Kidney tubule cell (primary cell): ENCODE data around the gene INPP5D.

ENCODE experiments used
- DNase-seq: peaks from one replicate; pipeline ENCODE4 v3.0.0-alpha.2; 2018; ENCODE audit warnings: low spot score

Gene INPP5D

DNA sequence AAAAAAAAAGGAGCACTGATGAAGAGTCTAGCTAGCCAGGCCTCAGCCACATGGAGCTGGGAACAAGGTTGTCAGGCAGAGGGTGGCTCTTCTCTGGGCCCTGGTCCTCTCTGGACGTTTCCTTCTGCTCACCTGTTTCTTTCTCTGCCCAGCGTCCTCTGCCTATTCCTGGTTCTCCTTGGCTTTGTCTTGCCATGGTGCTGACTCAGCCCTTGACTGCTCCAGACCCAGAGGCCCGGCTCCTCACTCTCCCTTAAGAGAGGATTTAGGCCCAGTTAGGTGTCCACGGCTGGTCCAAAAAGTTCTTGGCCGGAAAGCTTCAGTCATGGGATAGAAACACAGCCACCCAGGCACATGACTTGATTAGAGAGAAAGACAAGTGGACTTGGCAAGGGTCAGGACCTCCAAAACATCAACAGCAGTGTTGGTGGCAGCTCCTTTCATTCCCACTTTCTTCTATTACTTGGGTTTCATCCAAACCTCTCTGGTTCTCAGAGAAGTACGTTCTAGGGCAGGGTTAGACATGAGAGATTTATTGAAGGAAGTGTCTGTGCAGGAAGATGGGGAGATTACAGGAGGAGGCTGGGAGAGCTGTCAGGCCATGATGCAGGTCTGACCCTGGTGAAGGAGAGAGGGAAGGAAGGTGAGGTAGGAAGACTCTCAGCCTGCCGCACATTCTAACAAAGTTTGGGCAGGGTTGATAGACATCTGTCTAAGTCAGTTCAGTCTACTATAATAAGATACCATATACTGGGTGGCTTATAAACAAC is 176.9 kb downstream of the INPP5D start:
- no peak for DNase-seq

- DNase-seq = peak; percentile 29
Observed at GRCh38 chr2:233240897-233241296, 180.8 kb downstream of the INPP5D start.

DNA sequence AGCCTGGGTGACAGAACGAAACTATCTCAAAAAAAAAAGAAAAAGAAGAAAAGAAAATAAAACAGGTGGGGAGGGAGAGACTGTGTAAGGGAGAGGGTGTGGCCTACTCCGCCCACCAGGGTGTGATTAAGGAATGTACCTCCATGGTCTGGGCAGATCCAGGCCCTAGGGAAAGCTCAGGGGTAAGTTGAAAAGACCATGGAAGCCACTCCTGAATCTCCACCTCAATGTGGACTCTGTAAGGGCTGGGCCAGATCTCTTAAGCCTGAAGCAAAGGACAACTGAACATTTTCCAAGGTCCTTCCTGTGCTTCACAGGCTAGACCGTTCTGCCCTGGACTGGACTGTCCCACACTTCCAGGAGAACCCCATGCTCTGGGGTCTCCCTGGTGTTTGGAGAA is 181.7 kb downstream of the INPP5D start:
- no peak for DNase-seq

DNA sequence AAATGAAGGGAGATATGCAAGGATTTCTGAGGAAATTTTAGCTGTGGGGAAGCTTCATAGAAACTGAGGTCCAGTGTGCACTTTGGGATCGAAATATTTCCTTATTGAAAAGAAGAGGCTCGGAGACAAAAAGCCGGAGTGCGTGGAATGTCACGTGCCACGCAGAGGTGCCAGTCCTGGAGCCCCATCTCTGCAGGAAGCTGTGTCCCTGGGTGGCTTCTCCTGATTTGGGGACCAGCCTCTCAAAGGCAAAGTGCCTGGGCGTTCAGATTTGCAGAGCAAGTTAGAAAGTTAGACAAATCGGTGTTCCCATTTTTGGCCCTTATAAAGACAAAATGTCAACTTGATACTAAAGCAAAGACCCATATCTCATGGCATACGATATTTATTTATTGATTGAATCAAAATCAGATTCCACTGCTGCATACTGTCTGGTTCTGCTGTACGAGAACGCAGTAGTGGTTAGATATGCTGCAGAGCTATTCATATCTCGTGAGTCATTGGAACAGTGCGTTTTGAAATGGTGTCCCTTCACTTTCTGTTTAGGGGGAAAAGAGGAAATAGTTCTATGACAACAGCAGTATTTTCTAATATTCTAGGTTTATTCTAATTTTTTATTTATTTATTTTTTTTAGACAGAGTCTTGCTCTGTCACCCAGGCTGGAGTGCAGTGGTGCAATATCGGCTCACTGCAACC is 182.2 kb downstream of the INPP5D start:
- DNase-seq = no peak

- DNase-seq = no peak
Observed at GRCh38 chr2:233243348-233243747, 183.2 kb downstream of the INPP5D start.

DNA sequence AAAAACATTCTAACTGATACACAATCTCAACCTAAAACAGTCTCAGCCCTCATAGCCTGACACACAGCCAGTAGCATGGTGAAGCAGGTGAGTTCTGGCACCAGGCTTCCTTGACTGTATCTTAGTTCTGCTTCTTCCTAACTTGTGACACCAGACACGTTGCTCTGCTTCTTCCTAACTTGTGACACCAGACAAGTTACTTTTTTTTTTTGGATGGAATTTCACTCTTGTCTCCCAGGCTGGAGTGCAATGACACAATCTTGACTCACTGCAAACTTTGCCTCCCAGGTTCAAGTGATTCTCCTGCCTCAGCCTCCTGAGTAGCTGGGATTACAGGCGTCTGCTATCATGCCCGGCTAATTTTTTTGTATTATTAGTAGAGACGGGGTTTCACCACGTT is 184.7 kb downstream of the INPP5D start:
- DNase-seq = peak; percentile 78

DNA sequence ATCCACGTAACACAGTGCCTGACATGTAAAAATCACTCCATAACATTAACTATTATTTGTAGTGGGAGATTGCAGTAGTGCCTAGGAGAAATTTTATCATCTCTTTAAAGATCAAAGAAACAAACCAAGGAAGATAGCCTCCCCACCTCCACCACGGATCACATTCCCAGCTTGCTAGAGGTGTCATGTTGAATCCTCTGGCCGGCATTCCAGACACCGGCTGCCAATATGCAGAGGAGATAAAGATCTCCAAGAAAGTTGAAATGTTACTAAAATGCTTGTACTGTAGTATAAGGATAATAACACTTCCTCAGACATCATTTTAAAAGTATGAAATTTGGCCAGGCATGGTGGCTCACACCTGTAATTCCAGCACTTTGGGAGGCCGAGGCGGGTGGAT is 185.3 kb downstream of the INPP5D start:
- no peak for DNase-seq

DNA sequence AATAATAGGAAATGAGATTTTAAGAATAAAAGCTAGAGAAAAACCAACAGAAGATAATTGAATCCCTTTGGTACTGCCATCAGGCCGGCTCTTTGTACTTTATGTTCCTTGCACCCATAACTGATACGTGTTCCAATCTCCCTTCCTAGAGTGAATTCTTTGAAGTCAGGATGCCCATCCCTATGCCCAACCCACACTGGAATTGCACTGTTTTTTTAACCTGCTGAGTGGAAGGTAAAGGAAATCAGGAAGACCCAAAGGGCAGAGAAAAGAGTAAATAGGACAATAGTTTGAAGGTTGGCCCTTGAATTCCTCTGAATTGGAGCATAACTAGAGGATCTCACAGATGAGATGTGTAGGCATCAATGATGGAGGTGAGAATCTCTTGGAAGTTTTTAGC is 187.0 kb downstream of the INPP5D start:
- DNase-seq = peak; percentile 30

DNA sequence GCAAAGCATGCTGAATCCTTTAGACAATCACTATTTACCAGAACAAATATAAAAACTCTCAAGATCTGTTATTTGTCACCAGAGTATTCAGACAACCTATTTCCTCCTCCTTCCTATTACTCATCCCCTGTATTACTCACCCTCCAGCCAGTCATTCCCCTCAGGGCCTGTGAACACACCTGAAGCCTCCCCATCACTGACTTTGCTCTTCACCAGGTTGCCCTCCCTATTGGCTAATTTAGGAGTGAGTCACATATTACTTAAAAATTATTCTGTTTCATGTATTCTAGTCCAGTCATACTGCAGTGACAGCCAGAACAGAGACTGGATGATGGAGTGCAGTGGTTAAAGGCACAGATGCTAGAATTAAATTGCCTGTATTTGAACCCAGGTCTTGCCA is 187.6 kb downstream of the INPP5D start:
- peak; percentile 99 for DNase-seq

DNA sequence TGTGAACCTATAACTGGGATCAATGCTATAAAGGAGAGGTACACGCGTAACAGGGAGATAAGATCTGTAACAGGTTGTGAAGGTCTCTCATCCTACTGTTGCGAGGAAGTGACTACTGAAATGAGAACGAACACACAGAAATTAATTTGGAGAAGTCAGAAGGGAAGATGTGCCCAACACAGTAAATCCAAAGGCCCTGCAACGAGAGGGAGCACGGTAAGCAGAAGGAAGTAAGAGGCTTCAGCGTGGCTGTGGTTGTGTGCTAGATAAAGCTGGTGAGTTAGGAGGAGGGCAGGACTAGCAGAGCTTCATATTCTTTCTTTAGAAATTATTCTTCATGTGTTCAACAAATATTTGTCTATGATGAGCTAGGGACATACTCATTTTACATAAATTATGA is 188.9 kb downstream of the INPP5D start:
- no peak for DNase-seq

DNA sequence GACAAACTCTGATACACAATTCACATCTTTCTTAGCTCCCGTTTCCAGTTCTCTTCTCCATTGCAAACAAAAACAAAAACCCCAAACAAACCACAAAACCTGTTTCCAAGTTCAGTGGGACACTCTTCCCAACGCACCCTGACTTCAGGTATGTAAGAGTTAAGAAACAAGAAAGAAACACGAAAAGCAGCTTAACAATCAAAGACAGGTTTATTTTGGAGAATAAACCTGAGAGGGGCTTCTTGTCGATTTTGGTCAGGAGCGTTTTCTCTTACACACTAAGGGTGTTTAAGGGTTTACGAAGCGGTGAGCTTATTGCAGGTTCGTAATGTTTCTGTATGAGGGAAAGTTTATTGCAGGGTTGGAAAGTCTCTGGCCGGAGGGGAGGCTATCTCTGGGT is 190.4 kb downstream of the INPP5D start:
- no peak for DNase-seq

DNA sequence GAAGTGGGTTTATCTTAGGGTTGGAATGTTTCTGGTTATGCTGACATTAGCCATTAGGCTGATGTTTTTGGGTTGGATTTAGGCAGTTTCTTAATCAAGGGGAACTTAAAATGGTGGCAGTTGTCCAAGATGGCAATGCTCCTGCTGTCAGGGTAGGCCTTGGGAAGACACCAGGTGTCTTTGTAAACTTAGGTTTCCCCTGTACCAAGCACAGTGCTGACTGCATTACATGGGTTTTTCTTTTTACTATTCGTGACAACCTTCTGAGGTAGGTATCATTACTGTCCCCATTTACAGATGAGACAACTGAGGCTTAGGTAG is 190.8 kb downstream of the INPP5D start:
- DNase-seq = no peak

GRCh38 chr2:233251306-233252116 is 191.4 kb downstream of the INPP5D start, which contains the start of gene ATG16L1:
Gene ATG16L1, plus strand, starts transcription at chr2:233251673. Its CDS starts 155 bp downstream, at chr2:233251828.
- DNase-seq = peak; percentile 97

DNA sequence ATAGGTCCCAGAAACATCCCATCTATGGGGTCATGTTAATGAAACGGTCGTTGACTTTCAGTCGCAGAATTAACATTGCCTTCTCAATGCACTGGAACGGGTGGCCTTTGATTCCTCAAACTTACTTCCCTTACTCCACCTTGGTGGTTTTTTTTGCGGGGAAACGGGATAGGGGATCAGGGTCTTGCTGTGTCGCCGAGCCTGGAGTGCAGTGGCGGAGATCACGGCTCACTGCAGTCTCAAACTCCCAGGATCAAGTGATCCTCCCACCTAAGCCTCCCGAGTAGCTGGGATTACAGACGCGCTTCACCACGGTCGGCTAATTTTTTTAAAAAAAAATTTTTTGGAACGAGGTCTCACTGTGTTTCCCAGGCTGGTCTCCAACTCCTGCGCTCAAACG is 192.1 kb downstream of the INPP5D start:
- DNase-seq = peak; percentile 22

DNA sequence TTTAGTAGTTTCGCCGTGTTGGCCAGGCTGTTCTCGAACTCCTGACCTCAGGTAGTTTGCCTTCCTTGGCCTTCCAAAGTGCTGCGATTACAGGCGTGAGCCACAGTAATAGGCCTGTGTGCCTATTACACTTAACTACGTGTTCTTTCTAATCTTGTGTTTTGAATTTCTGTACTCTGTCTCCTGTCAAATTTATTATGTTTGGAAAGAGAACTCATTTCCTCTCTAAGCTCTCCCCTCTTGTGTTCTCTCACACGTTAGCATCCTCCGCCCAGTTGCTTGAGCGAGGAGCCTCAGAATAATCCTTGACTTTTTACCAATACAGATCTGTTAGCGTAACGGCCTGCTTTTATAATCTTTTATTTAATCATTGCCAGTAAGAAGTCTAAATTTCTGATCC is 195.0 kb downstream of the INPP5D start:
- no peak for DNase-seq

DNA sequence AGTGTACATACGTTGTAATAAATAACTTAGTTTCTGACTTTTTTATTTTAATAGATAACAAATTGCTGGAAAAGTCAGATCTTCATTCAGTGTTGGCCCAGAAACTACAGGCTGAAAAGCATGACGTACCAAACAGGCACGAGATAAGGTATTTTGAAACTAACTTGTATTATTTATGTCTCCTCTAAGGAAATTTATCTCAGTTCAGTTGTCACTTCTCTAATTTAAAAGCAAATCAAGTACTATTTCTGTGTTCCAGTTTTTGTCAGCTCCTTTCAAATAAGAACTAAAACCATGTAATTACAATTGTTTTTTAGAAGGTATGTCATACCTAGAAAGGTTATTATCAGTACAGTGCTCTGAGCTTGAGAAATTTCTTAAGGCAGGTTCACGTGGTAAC is 195.9 kb downstream of the INPP5D start:
- DNase-seq = no peak
